GM12878 (cell line): ENCODE data around the gene WDR86. TPM values are rescaled to one million over a fixed set of nuclear protein-coding genes. Genes with fewer than 3 reads are reported as not detected.

Experiments
- ATAC-seq: fragments of 200-7000 bp; cut with Tn5 transposase; 3 replicates; pipeline ENCODE4 v1.9.1; 2020; ENCODE audit warnings: mild to moderate bottlenecking, moderate library complexity
- BruUV-seq: library from RNA; stranded (reverse); fragments of 400-500 nt; replicated peaks from 2 replicates; lab custom pipeline; 2021; lab: Mats Ljungman, UMichigan
- CTCF ChIA-PET: fragments of 300-600 bp; sonication (Branson Sonifier 250); formaldehyde crosslinking; extraction: SDS; loops from one replicate; lab custom pipeline; 2021; ENCODE audit warnings: inconsistent platforms; lab: Yijun Ruan, JAX
- POLR2A ChIA-PET: fragments of 350-600 bp; formaldehyde crosslinking; extraction: SDS; loops from one replicate; lab custom pipeline; 2021; ENCODE audit warnings: inconsistent platforms; lab: Charles Lee
- RAD21 ChIA-PET: fragments of 300-600 bp; sonication (Branson Sonifier 250); formaldehyde crosslinking; loops from one replicate; lab custom pipeline; 2023; ENCODE audit warnings: antibody characterized with exemption; ENCODE audit not compliant: unreplicated experiment; lab: Charles Lee
- SMC1A ChIA-PET: fragments of 300-600 bp; sonication (Branson Sonifier 250); formaldehyde crosslinking; loops from one replicate; lab custom pipeline; 2023; ENCODE audit not compliant: unreplicated experiment, uncharacterized antibody; lab: Charles Lee
- DNase-seq: peaks from one replicate; pipeline ENCODE4 v3.0.0-alpha.2; 2011; ENCODE audit warnings: low read depth, low spot score
- FAIRE-seq: peaks from 3 replicates; lab custom pipeline; 2011; peaks lifted over from hg19 to GRCh38; lab: Jason Lieb, UNC
- H2AFZ ChIP-seq: 2 replicates; pipeline ENCODE4 v1.6.0; 2011; ENCODE audit warnings: low read depth, low read length, control low read depth; ENCODE audit not compliant: control insufficient read depth
- H3K27ac ChIP-seq: 2 replicates; pipeline ENCODE4 v1.5.1; 2011; ENCODE audit warnings: control low read depth; ENCODE audit not compliant: control insufficient read depth, insufficient read depth
- H3K27me3 ChIP-seq, 2 experiments: replicated peaks in 1 of 2; 2 replicates each; pipeline versions ENCODE4 v1.6.0 to v1.6.1; 2011; ENCODE audit warnings: low read length in 1 of 2; ENCODE audit not compliant: control insufficient read depth in 2 of 2, insufficient read depth in 2 of 2
- H3K36me3 ChIP-seq, 2 experiments: 2 replicates each; pipeline ENCODE4 v1.5.1; 2011; ENCODE audit warnings: low read length in 1 of 2; ENCODE audit not compliant: control insufficient read depth in 2 of 2, insufficient read depth in 2 of 2
- H3K4me1 ChIP-seq: 2 replicates; pipeline ENCODE4 v1.6.1; 2011; ENCODE audit warnings: mild to moderate bottlenecking, low read length, moderate library complexity, mixed read lengths; ENCODE audit not compliant: control insufficient read depth, insufficient read depth
- H3K4me2 ChIP-seq: 2 replicates; pipeline ENCODE4 v1.6.0; 2011; ENCODE audit warnings: control low read depth; ENCODE audit not compliant: control insufficient read depth, insufficient read depth
- H3K4me3 ChIP-seq: fragments of 200-600 bp; sonication (generic); 2 replicates; pipeline ENCODE4 v1.5.1; 2016
- H3K79me2 ChIP-seq: 2 replicates; pipeline ENCODE4 v1.6.0; 2011; ENCODE audit warnings: low read length; ENCODE audit not compliant: control insufficient read depth, insufficient read depth
- H3K9ac ChIP-seq: 2 replicates; pipeline ENCODE4 v1.8.0; 2011; ENCODE audit warnings: low read length, control low read depth, mixed read lengths; ENCODE audit not compliant: control insufficient read depth, insufficient read depth
- H3K9me3 ChIP-seq: replicated peaks from 3 replicates; pipeline ENCODE4 v1.5.1; 2011; ENCODE audit warnings: mild to moderate bottlenecking, low read length; ENCODE audit not compliant: control insufficient read depth, insufficient read depth
- H4K20me1 ChIP-seq: 2 replicates; pipeline ENCODE4 v1.6.0; 2011; ENCODE audit not compliant: control insufficient read depth, insufficient read depth
- ATF2 ChIP-seq: IDR thresholded peaks from 2 replicates; pipeline ENCODE4 v1.6.1; 2012; ENCODE audit warnings: low read length, inconsistent platforms
- ATF7 ChIP-seq: fragments of 450-650 bp; IDR thresholded peaks from 2 replicates; pipeline ENCODE4 v1.6.1; 2016; ENCODE audit warnings: low read depth, mild to moderate bottlenecking
- HDAC6 ChIP-seq: fragments of 200-600 bp; sonication (generic); IDR thresholded peaks from one replicate; pipeline ENCODE4 v1.8.0; 2017; ENCODE audit warnings: antibody characterized with exemption; ENCODE audit not compliant: unreplicated experiment
- KLF5 ChIP-seq: fragments of 450-650 bp; IDR thresholded peaks from 2 replicates; pipeline ENCODE4 v1.6.1; 2014; ENCODE audit warnings: mild to moderate bottlenecking; ENCODE audit not compliant: partially characterized antibody
- NR2F1 ChIP-seq: fragments of 450-650 bp; conservative IDR thresholded peaks from 2 replicates; pipeline ENCODE4 v1.6.1; 2017; ENCODE audit warnings: mild to moderate bottlenecking
- PAX8 ChIP-seq: fragments of 450-650 bp; IDR thresholded peaks from 2 replicates; pipeline ENCODE4 v1.6.1; 2017; ENCODE audit warnings: mild to moderate bottlenecking, moderate library complexity
- POLR2AphosphoS2 ChIP-seq: IDR thresholded peaks from 2 replicates; pipeline ENCODE4 v1.6.1; 2011; ENCODE audit warnings: low read depth, mild to moderate bottlenecking, low read length, improper control_type of control experiment, moderate library complexity
- REST ChIP-seq: IDR thresholded peaks from 2 replicates; pipeline ENCODE4 v1.6.1; 2012; ENCODE audit warnings: mild to moderate bottlenecking, low read depth, low read length
- SIX5 ChIP-seq: IDR thresholded peaks from 2 replicates; pipeline ENCODE4 v1.6.1; 2011; ENCODE audit warnings: mild to moderate bottlenecking, low read depth, low read length, moderate library complexity; ENCODE audit not compliant: severe bottlenecking
- SUZ12 ChIP-seq: fragments of 200-600 bp; sonication (generic); IDR thresholded peaks from one replicate; pipeline ENCODE4 v1.6.1; 2018; ENCODE audit warnings: antibody characterized with exemption, mild to moderate bottlenecking; ENCODE audit not compliant: unreplicated experiment
- WRNIP1 ChIP-seq: IDR thresholded peaks from 2 replicates; pipeline ENCODE4 v1.6.1; 2011; ENCODE audit warnings: low read depth, low read length, improper control_type of control experiment, borderline replicate concordance
- ZNF217 ChIP-seq: fragments of 450-650 bp; IDR thresholded peaks from 2 replicates; pipeline ENCODE4 v1.6.1; 2017; ENCODE audit warnings: antibody characterized with exemption, mild to moderate bottlenecking
- ZNF622 ChIP-seq: fragments of 450-650 bp; IDR thresholded peaks from 2 replicates; pipeline ENCODE4 v1.6.1; 2017; ENCODE audit warnings: mild to moderate bottlenecking, inconsistent platforms
- WGBS: methylation state at CpG from one replicate; pipeline ENCODE4 v1.1.6; 2016; ENCODE audit warnings: low lambda C conversion rate; ENCODE audit not compliant: insufficient replicate concordance, insufficient coverage; ENCODE audit errors: missing lambda C conversion rate; 5-methylcytosine and 5-hydroxymethylcytosine counted together
- in situ Hi-C: fragments of 300-500 bp; cut with MboI; formaldehyde crosslinking; loops from 9 replicates; pipeline ENCODE4 v1.14.3; 2018; ENCODE audit warnings: mixed read lengths
- intact Hi-C: fragments of 100-400 bp; cut with micrococcal nuclease; formaldehyde crosslinking; loops from one replicate; pipeline ENCODE4 v1.14.2; 2022; ENCODE audit not compliant: unreplicated experiment
- polyA plus RNA-seq, 11 experiments: library from polyadenylated mRNA; depleted of rRNA in 4 of 11; unstranded in 6 of 11; stranded (reverse) in 5 of 11; fragments of >200 nt; fragmentation: Nextera tagmentation in 4 of 11; fragmentation: Illumina TruSeq in 1 of 11; extraction: Ambion mirVana in 4 of 11; extraction: Trizol in 1 of 11; gene quantifications; 1 replicate in 1 of 11; 2 replicates in 10 of 11; pipeline versions ENCODE4 v1.2.1 to v1.2.3, GENCODE V29; 2011 to 2016; ENCODE audit warnings: inconsistent platforms in 2 of 11, missing spikeins in 2 of 11, low read depth in 1 of 11
- total RNA-seq, 4 experiments: library from RNA; depleted of rRNA in 3 of 4; stranded (reverse); fragments of >200 nt in 3 of 4; fragmentation: Illumina TruSeq in 1 of 4; extraction: Trizol in 1 of 4; gene quantifications; 2 replicates each; pipeline versions ENCODE4 v1.2.1 to v1.2.3, GENCODE V29; 2013 to 2021
- TF ChIP-seq, protein P1 (sequence below), 3 experiments: IDR thresholded peaks in 2 of 3; conservative IDR thresholded peaks in 1 of 3; 2 replicates each; pipeline ENCODE4 v1.5.1; 2011; ENCODE audit warnings: low read depth in 3 of 3, low read length in 3 of 3, mild to moderate bottlenecking in 3 of 3, control low read depth in 2 of 3, moderate library complexity in 2 of 3, inconsistent platforms in 1 of 3, mixed read lengths in 1 of 3; ENCODE audit not compliant: control insufficient read depth in 2 of 3, insufficient read depth in 1 of 3; ENCODE audit errors: extremely low read depth in 1 of 3

WDR86 gene
- total and polyA plus RNA-seq, 10 of the 15 experiments (the other 5 are each of a cell fraction or from before 2014, with no cell fraction given), result 0.05 to 0.19 (median 0.15) TPM; not detected in 7

DNA sequence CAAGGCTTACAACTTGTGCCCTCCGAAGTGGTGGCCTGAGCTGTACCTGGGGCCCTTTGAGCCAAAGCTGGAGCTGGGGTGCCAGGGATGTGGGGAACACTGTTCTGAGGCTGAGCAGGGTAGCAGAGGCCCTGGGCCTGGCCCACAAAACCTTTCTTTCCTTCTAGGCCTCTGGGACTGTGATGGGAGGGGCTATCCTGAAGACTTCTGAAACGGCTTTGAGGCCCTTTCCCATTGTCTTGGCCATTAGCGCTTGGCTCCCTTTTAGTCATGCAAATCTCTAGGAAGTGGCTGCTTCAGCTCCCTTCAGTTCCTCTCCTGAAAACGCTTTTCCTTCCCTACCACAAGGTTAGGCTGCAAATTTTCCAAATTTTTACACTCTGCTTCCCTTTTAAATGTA, 46.9 kb upstream of the WDR86 start:
- BruUV-seq, result no TSS peak
- ChIA-PET CTCF (interaction anchor here (1.4 kb wide), 1 partner anchor 8 kb away, joined by 3 read pairs; no protein-coding TSS in a partner anchor), RAD21 (no interaction called here), POLR2A (no interaction called here), SMC1A (no interaction called here)
- intact Hi-C loops, result no loop called here
- no peak for FAIRE-seq
- H4K20me1 ChIP-seq, result no peaks in the 10 kb centered on the region
- in situ Hi-C loops, result no loop called here
- no peaks in the 10 kb centered on the region for H3K27me3 ChIP-seq
- H3K79me2 ChIP-seq, result no peaks in the 10 kb centered on the region
- no peak overlapping the region for H3K4me2 ChIP-seq
- H2AFZ ChIP-seq, result no peak overlapping the region
- TF ChIP-seq ATF7 (no peak), HDAC6 (no peak), KLF5 (no peak), SUZ12 (no peak), WRNIP1 (no peak), NR2F1 (no peak), SIX5 (no peak), ZNF622 (no peak), ATF2 (no peak), POLR2AphosphoS2 (no peak), PAX8 (no peak), REST (no peak), ZNF217 (no peak)
- TF ChIP-seq, protein P1, sequence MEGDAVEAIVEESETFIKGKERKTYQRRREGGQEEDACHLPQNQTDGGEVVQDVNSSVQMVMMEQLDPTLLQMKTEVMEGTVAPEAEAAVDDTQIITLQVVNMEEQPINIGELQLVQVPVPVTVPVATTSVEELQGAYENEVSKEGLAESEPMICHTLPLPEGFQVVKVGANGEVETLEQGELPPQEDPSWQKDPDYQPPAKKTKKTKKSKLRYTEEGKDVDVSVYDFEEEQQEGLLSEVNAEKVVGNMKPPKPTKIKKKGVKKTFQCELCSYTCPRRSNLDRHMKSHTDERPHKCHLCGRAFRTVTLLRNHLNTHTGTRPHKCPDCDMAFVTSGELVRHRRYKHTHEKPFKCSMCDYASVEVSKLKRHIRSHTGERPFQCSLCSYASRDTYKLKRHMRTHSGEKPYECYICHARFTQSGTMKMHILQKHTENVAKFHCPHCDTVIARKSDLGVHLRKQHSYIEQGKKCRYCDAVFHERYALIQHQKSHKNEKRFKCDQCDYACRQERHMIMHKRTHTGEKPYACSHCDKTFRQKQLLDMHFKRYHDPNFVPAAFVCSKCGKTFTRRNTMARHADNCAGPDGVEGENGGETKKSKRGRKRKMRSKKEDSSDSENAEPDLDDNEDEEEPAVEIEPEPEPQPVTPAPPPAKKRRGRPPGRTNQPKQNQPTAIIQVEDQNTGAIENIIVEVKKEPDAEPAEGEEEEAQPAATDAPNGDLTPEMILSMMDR (IDR thresholded peaks at IDR 0.05 in 2 of 3, conservative IDR thresholded peaks at IDR 0.05 in 1 of 3; ENCODE audit: control insufficient read depth in 2 of 3, extremely low read depth in 1 of 3, insufficient read depth in 1 of 3, low read depth in 3 of 3, low read length in 3 of 3), result no peak
- no peak overlapping the region for H3K9ac ChIP-seq
- H3K4me3 ChIP-seq, result no peak overlapping the region
- 48% methylated on average over 4 of the region's 4 CpGs for WGBS
- H3K4me1 ChIP-seq, result no peaks in the 10 kb centered on the region
- no peak for DNase-seq
- H3K9me3 ChIP-seq, result no peaks in the 10 kb centered on the region; the same call in 2 of the 3 replicates
- no peak overlapping the region for H3K27ac ChIP-seq
- H3K36me3 ChIP-seq, result no peaks in the 10 kb centered on the region
- no peak for ATAC-seq
